8988T (cell line): Measurements from ENCODE around the gene RBMS3.

Experiments used
- DNase-seq: peaks from one replicate; pipeline ENCODE4 v3.0.0; 2011

RBMS3 gene

GRCh38 chr3:29590461-29590860 is 309.6 kb downstream of the RBMS3 start:
- DNase-seq: no peak

- no peak for DNase-seq
Measured at GRCh38 chr3:29591579-29591978, 310.7 kb downstream of the RBMS3 start.

GRCh38 chr3:29593802-29594201 is 312.9 kb downstream of the RBMS3 start:
- DNase-seq: no peak

GRCh38 chr3:29594261-29594660 is 313.4 kb downstream of the RBMS3 start:
- DNase-seq: no peak

- DNase-seq: no peak
Measured at GRCh38 chr3:29597376-29598008, 316.6 kb downstream of the RBMS3 start.

GRCh38 chr3:29601861-29602585 is 321.2 kb downstream of the RBMS3 start:
- no peak for DNase-seq

- no peak for DNase-seq
Measured at GRCh38 chr3:29605845-29606244, 325.0 kb downstream of the RBMS3 start.

- no peak for DNase-seq
Measured at GRCh38 chr3:29606416-29606815, 325.5 kb downstream of the RBMS3 start.

- no peak for DNase-seq
Measured at GRCh38 chr3:29608414-29609327, 327.8 kb downstream of the RBMS3 start.

GRCh38 chr3:29609328-29609811 is 328.5 kb downstream of the RBMS3 start:
- no peak for DNase-seq

- DNase-seq: no peak
Measured at GRCh38 chr3:29610781-29611180, 329.9 kb downstream of the RBMS3 start.

- DNase-seq: no peak
Measured at GRCh38 chr3:29611252-29611651, 330.4 kb downstream of the RBMS3 start.

GRCh38 chr3:29612536-29612935 is 331.7 kb downstream of the RBMS3 start:
- DNase-seq: no peak

GRCh38 chr3:29614954-29615353 is 334.1 kb downstream of the RBMS3 start:
- DNase-seq: no peak

- DNase-seq: no peak
Measured at GRCh38 chr3:29618395-29619282, 337.8 kb downstream of the RBMS3 start.

- no peak for DNase-seq
Measured at GRCh38 chr3:29619676-29620075, 338.8 kb downstream of the RBMS3 start.

GRCh38 chr3:29627136-29628117 is 346.6 kb downstream of the RBMS3 start:
- DNase-seq: no peak

GRCh38 chr3:29628795-29629194 is 347.9 kb downstream of the RBMS3 start:
- DNase-seq: no peak

GRCh38 chr3:29635888-29636287 is 355.0 kb downstream of the RBMS3 start:
- DNase-seq: no peak

GRCh38 chr3:29637068-29637467 is 356.2 kb downstream of the RBMS3 start:
- DNase-seq: no peak
